KG1 (cell line): ENCODE measurements around the gene TRIM10.
"Not testable (repeated sequence)": the region's sequence is repeated elsewhere in the genome, so short reads cannot be mapped to it uniquely, and the experiment has no call there.

ENCODE experiments used
- DNase-seq: peaks from one replicate; lab custom pipeline; 2025; lab: John Stamatoyannopoulos, UW

The TRIM10 gene

DNA sequence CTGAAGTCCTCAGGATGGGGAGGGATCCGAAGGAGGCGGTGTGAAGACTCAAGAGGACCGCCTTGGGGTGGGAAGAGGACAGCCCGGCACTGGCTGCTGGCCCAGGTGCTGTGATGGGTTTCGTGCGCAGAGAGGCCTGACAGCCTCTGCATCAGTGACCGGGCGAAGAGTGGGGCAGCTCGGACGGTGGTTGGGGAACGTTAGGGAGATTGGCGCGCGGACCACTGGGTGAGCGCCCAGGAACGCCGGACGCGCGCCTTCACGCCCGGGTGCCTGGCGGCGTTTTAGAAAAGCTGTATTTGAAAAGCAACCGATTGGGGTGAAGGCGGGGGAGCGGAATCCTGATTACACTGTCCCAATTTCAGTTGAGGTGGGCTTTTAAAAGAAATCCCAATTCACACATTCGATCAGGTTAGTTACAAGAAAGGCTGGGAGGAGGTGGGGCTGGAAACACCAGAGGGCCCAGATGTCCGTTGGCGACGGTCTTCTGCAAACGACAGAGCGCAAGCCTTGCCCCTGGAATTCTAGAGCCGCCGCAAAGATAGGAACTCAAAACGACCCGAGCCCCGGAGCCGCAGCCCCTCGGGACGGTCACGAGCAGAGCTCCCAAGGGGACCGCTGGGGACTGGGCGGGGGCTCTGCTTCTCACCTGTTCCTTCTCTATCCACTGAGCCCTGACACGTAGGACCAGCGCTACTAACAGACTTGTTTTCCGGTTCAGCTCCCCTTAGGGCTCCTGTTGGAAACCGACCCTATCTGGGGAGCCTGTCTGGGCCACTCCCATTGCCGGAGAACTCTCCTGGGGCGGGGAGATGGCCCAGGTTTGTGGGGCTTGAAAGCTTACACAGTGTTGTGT lies 33.5 kb downstream of the TRIM10 start:
- DNase-seq, result no peak

- no peak for DNase-seq
Observed at GRCh38 chr6:30122515-30122914, 38.5 kb downstream of the TRIM10 start.

DNA sequence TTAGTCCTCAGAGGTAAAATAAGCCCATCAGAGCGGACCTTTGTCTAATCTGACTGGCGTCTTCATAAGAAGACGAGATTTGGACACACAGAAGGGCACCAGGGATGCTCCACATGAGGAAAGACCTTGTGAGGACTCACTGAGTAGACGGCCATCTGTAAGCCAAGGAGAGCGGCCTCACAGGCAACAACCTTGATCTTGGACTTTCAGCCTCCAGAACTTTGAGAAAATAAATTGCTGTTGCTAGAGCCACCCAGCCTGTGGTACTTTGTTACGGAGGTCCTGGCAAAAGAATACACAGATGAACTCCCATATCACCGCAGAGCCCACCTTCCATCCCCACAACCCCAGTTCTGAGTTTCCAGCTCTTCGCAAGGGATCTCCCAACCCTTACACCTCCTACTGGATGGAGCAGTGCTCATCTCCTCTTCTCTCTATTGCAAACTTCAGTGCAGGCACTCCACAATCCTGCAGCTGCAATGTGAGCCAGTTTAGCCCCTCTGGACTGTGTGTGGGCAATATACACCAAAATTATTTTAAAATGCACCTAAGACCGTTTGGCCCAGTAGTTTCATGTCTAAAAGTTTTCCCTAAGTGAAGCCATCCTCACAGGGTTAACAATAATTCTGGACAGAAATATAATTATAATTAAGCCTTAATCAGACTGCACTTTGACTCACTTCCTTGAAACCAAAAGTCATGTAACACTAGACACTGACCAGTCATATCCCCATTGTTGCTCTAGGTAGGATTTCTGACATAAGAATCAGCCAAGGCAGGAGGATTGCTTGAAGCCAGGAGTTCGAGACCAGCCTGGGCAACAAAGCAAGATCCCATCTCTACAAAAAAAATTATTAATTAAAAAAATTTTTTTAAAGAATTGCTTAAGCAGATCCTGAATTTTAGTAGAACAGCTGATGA lies 39.3 kb downstream of the TRIM10 start:
- DNase-seq, result no peak

- not testable (repeated sequence) for DNase-seq
Observed at GRCh38 chr6:30118691-30119090, 42.3 kb downstream of the TRIM10 start.

- DNase-seq, result no peak
Observed at GRCh38 chr6:30116724-30117123, 44.3 kb downstream of the TRIM10 start.

DNA sequence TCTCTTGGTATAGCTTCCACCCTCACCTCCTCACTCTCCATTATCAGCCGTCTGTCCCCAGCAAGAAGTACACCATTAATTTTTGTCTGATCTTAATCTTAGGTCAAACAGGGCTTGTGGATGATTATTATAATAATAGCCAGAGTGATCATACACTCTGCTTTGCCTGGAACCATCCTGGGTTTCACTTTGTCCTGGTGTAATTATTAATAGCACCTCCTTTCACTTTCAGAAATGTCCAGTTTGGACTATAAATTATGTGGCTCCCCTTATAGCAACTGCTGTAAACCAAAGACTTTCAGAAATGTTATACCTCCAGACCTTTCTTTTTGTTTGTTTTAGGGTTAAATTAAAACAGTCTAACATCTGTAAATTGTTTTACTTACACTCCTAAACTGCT lies 47.2 kb downstream of the TRIM10 start:
- DNase-seq, result no peak

DNA sequence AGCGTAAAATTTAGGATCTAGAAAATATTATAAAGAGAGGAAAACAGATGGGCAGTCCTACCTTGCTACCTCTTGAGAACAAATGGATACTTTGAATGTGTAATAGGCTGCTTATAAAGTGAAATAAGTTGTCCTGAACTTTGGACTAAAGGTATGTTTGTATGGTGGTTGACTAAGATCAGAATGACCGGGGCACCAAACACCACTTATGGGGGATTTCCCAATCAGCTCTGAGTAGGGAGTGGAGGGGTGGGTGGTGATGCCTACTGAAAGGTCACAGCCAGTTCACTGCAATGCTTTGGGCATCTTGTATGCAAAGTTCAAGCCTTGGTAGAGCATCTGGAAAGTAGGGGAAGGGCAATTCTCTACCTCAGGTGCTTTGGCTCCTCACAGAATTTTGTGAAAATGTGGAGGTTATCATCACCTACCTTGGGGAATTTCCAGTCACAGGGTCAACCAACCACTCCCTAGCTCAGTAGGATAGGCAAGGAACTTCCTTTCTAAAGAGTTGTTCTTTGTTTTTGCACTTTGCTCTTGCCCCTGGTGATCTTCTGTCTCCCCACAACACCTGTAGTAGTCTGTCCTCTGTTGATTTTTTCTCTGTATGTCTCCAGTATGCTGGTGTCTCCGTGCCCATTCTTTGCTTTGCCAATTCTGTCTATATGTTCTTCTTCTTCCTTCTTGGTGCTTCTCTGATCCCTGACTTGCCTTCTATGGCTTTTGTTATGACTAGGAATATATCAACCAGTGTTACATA lies 47.8 kb downstream of the TRIM10 start, which contains the start of gene TRIM31:
TRIM31 (minus strand) TSS at position 88 of the 757 bp plus-strand sequence. CDS start 285 bp downstream, outside the sequence.
- no peak for DNase-seq

GRCh38 chr6:30112402-30112994 lies 48.5 kb downstream of the TRIM10 start:
- DNase-seq, result no peak

GRCh38 chr6:30111266-30111856 lies 49.6 kb downstream of the TRIM10 start:
- DNase-seq, result no peak

DNA sequence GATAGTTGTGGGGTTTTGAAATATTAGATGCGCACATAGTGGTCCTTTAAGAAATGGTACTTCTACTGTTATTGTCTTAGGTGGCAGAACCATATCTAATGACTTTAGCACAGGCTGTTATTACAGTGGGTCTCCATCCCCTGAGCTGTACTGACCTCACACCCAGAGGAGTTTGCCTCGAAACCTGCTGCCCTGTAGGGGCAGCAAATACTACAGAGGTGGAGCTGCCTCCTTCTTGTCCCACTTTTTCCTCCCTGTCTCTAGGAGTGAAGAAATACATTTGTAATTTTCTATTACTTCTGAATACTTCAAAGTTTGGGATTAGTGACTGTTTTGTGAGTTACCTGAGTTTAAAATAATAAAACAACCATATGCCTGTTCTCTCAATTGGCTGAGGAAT lies 56.4 kb downstream of the TRIM10 start:
- no peak for DNase-seq

GRCh38 chr6:30103872-30104179 lies 57.2 kb downstream of the TRIM10 start:
- no peak for DNase-seq

GRCh38 chr6:30102970-30103871 lies 57.8 kb downstream of the TRIM10 start:
- DNase-seq, result peak; percentile 55

DNA sequence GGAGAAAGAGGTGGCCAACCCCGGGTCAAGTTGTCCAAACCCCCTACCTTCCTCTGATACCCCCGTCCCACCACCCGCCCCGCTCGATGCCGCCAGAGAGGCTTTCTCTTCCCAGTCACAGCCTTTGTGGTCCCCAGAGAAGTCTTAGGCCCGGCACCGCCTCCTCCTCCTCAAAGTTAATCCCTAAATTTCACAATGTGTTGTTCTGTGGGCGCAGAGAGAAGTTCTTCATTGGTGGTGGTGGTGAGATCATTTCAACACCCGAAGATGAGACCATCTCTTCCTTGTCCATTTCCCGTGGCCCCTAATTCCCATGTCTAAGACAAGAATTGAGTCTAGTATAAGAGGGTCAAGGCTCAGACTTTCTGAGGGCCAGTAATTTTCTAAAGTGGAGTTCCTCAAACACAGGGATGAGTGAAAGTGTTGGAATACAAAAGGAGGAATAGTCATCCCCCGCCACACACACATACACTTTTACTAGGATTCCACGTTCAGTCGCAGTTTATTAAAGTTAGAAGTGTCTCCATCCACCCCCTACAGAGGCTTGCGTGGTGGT lies 58.5 kb downstream of the TRIM10 start:
- no peak for DNase-seq
